ENCODE measurements around the gene ATP4B.

DNA sequence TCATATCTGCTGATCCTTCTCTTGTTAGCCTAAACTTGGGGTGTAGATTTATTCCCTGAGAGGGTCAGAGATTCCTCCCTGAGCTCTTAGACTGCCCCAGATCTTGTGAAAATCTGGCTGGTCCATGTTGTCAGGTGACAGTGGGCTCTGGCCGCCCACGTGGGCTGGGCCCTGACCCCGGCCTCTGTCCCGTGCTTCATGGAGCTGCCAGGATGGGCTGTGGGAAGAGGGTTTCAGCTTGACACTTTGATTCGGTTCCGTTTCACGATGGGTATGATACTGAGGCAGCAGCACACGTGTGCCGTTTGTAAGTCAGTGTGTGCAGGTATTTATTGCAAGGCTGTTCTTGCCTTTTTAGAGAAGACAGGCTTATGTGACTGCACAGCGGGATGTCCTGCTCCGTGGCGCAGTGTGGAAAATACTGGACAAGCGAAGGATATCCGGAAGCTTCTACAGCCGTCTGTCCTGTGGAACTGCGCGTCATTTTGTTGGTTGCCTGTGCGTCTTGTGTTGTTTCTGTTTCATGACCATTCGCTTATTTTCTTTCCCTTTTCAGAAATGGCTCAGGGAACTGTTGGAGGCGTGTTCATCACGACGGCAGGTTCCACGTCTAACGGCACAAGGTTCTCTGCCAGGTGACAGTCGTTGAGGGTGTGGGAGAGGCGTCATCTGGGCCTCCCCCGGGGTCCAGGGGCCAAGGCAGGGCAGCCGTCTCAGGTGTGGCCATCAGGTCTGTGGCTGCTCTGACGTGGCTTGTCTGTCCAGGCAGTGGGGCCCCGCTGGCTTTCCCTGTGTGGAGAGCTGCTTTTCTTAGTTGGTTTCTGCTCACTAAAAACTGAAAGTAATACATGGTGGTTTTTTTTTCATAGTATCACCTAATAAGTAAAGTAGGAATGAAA, 20.5 kb downstream of the ATP4B start:
- TF ChIP-seq, protein P1, sequence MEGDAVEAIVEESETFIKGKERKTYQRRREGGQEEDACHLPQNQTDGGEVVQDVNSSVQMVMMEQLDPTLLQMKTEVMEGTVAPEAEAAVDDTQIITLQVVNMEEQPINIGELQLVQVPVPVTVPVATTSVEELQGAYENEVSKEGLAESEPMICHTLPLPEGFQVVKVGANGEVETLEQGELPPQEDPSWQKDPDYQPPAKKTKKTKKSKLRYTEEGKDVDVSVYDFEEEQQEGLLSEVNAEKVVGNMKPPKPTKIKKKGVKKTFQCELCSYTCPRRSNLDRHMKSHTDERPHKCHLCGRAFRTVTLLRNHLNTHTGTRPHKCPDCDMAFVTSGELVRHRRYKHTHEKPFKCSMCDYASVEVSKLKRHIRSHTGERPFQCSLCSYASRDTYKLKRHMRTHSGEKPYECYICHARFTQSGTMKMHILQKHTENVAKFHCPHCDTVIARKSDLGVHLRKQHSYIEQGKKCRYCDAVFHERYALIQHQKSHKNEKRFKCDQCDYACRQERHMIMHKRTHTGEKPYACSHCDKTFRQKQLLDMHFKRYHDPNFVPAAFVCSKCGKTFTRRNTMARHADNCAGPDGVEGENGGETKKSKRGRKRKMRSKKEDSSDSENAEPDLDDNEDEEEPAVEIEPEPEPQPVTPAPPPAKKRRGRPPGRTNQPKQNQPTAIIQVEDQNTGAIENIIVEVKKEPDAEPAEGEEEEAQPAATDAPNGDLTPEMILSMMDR (conservative IDR thresholded peaks at IDR 0.05 in 1 of 2, IDR thresholded peaks at IDR 0.05 in 1 of 2; ENCODE audit: low read depth in 1 of 2, low read length in 2 of 2): no peak
- TF ChIP-seq EZH2 (IDR thresholded peaks at IDR 0.05; ENCODE audit: low read length, missing control alignments): no peak
